ENCODE data around the gene CAMKK1.
"Not testable (repeated sequence)": the region's sequence is repeated elsewhere in the genome, so short reads cannot be mapped to it uniquely, and the experiment has no call there.

CAMKK1 gene

DNA sequence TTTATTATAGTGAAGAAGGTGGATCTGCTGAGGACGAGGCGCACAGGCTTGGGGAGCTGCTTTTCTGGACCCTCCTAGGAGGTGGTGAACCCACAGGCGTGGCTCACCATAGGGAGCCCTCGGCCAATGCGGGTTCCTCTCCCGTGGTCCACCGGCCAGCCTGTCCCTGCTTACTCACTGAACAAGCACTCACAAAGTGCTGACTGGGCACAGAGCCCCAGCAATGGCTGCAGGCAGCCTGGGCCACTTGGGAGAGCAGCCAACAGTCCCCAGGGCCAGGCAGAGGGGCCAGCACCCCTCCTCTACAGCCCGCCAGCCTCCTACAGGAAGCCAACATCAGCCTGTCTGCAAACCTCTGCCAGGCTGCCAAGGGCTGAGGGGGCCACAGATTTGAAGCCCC lies 27.7 kb downstream of the CAMKK1 start:
- H3K4me3 ChIP-seq (ENCODE audit: low read depth, low read length): no peak overlapping the region

DNA sequence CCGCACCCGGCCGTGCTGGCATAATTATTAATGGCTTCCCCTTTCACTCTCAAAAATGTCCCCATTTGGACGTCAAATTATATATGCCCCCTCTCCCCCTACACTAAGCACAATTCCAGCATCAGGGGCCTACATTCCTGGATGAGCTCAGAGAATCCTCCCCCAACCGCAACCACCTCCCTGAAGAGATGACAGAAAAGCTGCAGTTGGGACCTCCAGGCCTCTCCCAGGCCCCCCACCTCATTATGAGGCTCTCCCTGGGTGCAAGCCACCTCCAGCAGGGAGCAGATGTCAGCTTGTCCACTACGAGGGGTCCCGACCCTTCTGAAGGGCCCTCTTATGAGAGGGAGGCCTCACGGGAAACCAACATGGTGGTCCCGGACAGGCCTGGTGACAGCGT lies 28.3 kb downstream of the CAMKK1 start:
- no peak for TF ChIP-seq CTCF (IDR thresholded peaks at IDR 0.05; ENCODE audit: low read depth, low read length)
- H3K4me3 ChIP-seq (ENCODE audit: low read depth, low read length): no peak overlapping the region

More for the DNA sequence above, 27.7 kb downstream of the CAMKK1 start:
- no peak for TF ChIP-seq CTCF (IDR thresholded peaks at IDR 0.05; ENCODE audit: low read depth, low read length)

DNA sequence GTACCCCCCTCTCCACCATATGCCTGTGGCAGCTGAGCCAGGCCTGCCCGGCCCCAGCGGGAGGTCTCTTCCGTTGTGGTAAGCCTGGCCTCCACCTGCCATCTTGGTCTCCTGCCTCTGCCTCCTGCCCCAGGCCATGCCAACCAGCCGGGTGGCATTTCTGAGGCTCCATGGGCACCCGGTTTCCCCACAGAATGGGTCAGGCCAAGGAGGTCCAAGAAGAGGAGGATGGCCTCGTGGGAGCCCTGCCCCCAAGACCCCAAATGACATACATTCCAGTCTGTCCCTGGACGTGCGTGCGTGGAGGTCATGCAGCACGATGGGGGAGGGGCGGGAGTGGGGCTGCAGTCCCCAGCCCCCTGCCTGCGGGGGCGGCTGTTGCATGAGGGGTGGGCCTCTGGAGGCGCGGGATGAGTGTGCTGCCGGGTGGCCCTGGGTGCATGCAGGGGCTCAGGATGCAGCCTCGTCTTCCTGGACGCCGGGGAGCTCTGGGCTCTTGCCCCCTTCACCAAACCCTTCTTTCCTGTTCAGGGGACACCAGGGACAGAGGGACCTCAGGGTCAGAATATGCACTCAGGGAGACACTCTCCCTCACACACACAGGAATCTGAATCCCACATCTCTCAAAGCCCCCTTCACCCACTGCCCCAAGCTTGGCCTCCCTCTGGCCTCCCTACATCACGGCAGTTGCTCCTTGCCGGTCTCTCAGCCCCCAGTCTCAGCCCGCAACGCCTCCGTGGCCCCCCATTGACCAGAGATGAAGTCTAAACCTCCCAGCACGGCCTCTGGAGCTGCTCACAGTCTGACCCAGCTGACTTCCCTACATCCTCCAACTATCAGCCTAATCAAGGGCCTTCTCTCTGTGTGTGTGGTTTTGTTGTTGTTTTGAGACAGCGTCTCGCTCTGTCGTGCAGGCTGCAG lies 30.8 kb downstream of the CAMKK1 start:
- no peak overlapping the region for H3K4me3 ChIP-seq (ENCODE audit: low read depth, low read length)
- no peak for TF ChIP-seq CTCF (IDR thresholded peaks at IDR 0.05; ENCODE audit: low read depth, low read length)

DNA sequence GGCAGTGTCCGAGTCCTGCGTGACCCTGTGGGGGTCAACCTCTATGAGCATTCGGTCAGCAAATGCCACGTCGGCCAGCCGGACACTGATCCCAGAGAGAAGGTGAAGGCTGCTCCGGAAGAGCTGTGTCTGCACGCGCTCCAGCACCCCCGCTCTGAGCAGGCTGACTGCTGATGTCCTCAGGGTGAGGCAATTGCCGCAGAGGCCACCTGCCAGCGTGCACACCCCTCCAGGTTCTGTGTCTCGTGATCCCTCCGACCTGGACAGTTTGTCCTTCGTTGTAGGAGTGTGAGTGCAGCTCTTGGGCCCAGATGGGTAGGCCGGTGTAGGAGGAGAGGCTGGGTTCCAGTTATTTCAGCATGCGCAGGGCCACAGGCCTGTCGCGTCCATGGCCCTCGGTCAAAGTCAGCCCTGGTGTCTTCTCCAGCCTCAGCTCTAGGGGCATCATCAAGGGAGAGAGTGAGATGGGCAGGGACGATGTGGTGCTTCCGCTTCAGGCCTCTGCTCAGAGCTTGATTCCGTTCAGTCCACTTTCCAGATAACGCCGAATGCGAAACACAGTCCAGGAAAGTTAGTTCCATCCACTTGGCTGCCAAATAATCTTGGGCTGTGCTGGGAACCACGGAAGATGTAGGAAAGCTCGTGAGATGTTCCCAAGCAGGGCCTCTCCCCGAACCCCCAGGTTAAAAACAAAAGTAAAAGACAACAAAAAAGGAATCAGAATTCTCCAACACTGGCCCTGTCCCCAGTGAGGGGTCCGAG lies 31.7 kb downstream of the CAMKK1 start:
- H3K4me3 ChIP-seq (ENCODE audit: low read depth, low read length): no peak overlapping the region
- no peak for TF ChIP-seq CTCF (IDR thresholded peaks at IDR 0.05; ENCODE audit: low read depth, low read length)

- no peak for TF ChIP-seq CTCF (IDR thresholded peaks at IDR 0.05; ENCODE audit: low read depth, low read length)
Measured at GRCh38 chr17:3859940-3860339, 32.9 kb downstream of the CAMKK1 start.

DNA sequence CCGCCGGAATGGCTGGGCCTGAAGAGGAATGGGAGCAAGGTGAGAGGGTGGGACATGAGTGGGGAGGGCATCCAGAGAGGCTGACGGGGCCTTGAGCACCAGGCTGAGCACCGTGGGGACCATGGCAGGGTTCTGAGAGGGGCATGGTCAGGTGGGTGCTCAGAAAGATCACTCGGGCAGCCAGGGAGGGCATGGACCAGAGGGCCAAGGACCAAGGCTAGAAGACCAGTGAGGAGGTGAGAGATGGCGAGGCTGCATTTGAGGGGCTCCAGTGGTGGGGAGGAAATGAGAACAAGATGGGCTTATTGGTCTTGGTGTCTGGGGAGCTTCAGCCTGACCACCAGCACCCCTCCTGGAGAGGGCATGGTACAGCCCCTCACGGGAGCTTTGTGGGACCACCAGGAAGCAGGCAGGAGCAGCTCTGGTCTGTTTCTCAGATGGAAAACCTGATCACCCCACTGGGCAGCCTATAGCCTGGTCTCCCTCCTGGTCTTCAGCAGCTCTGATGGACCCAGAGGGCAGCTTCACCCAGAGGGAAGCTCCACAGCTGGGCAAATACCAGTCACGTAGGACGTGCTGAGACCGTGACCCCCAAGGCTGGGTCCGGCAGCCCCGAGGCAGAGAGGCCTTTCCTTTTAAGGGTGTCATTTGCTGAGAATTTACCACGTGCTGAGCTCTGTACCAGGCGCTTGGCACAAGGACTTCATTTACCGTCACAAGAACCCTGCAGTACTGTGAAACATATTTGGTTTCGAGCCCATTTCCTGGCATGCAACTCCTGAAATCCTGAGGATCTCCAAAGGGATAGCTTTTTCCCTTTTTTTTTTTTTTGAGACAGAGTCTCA lies 35.4 kb downstream of the CAMKK1 start:
- no peak overlapping the region for H3K4me3 ChIP-seq (ENCODE audit: low read depth, low read length)
- TF ChIP-seq CTCF (IDR thresholded peaks at IDR 0.05; ENCODE audit: low read depth, low read length): no peak

More at GRCh38 chr17:3859940-3860339, 32.9 kb downstream of the CAMKK1 start:
- no peak overlapping the region for H3K4me3 ChIP-seq (ENCODE audit: low read depth, low read length)

- H3K4me3 ChIP-seq (ENCODE audit: low read depth, low read length): not testable (repeated sequence)
Measured at GRCh38 chr17:3854204-3854603, 38.6 kb downstream of the CAMKK1 start.

All from WI38 (cell line).